Ramos (cell line): ENCODE measurements around the gene TAL2.
"Not testable (repeated sequence)": the region's sequence is repeated elsewhere in the genome, so short reads cannot be mapped to it uniquely, and the experiment has no call there.

Source experiments
- in situ Hi-C: fragments of 300-500 bp; cut with MboI; formaldehyde crosslinking; loops from one replicate; pipeline ENCODE4 v1.14.3; 2022; ENCODE audit warnings: low sequenced_read_pairs; ENCODE audit not compliant: unreplicated experiment

TAL2 gene

DNA sequence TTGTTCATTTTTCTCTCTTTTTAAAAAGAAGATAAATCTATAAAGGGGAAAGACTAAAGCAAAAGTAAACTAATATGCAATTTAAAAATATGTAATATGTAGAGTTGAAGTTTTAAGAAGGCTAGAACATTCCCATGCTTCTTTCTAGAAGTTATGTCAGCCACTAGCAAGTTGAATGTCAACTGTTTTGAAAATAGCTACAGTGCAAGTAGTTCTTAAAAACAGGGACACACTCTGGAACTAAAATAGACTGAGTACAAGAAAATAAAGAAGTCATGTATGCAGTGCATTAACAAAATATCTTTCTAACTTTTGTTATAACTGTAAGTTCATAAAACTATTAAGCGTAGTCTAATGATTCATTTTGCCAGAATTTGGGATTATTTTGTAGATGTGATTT lies 40.0 kb downstream of the TAL2 start:
- in situ Hi-C loops = no loop called here

DNA sequence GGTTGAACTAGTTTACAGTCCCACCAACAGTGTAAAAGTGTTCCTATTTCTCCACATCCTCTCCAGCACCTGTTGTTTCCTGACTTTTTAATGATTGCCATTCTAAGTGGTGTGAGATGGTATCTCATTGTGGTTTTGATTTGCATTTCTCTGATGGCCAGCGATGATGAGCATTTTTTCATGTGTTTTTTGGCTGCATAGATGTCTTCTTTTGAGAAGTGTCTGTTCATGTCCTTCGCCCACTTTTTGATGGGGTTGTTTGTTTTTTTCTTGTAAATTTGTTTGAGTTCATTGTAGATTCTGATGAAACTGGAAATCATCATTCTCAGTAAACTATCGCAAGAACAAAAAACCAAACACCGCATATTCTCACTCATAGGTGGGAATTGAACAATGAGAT lies 41.4 kb downstream of the TAL2 start:
- in situ Hi-C loops = not testable (repeated sequence)

DNA sequence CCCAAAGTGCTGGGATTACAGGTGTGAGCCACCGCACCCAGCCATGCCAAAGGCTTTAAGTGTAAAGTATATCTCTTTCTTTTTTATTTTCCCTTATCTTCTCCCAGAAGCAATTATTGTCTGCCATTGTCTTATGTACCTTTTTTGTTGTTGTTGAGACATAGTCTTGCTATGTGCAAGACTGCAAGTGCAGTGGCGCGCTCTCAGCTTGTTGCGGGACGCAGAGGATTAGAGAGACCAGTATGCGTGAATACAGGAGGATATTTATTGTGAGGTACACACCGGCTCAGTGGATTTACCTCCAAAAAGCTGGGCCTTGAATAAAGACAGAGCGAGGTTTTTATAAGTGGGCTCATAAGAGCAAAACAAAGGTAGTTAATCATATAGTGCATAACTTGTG lies 43.9 kb downstream of the TAL2 start:
- in situ Hi-C loops = no loop called here

DNA sequence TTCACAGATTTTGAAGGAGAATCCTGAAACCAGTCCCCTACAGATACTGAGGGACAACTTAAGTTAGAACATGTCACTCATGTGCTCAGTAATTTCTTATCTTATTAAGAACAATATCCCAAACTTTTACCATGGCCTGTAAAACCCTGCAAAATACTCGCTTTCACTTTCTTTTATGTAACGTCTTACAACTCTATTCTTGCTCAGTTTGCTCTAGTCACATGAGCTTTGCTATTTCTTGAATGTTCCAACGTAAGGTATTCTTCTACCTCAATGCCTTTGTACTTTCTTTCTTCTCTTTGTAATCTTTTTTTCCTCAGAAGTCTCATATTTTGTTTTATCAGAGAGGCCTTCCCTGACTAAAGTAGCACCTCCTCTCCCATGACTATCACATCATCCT lies 46.1 kb downstream of the TAL2 start:
- in situ Hi-C loops = no loop called here

DNA sequence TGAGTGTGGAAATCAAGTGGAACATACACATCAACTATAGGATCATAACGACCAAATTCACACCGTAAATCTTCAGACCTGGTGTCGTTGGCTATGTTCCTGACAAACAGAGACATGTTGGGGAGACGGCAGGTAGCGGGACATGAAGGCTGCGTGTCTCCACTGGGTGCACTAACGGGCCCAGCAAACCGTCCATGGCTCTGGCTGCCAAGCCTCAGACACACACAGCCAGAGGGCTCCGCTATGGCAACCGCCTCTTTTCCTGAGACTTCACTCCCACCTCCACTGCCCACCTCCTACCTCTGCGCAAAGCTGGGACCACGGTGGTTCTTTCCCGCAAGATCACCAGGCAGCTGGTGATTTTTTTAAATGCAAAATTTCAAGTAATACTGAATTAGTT lies 48.4 kb downstream of the TAL2 start:
- in situ Hi-C loops = loop anchor here (10.0 kb wide), 2 partner anchors 96 to 266 kb away; partner anchors contain the start of gene FSD1L

DNA sequence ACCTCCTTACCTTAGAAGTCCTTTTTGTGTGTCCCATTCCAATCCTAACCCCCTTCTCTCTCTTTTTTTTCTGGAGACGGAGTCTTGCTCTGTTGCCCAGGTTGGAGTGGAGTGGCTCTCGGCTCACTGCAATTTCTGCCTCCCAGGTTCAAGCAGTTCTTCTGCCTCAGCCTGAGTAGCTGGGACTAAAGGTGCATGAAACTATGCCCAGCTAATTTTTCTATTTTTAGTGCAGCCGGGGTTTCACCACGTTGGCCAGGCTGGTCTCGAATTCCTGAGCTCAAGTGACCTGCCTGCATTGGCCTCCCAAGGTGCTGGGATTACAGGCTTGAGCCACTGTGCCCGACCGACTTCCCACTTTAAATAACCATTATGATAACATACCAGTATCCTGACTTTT lies 49.6 kb downstream of the TAL2 start:
- in situ Hi-C loops = loop anchor here (10.0 kb wide), 2 partner anchors 97 to 267 kb away; partner anchors contain the start of gene FSD1L

DNA sequence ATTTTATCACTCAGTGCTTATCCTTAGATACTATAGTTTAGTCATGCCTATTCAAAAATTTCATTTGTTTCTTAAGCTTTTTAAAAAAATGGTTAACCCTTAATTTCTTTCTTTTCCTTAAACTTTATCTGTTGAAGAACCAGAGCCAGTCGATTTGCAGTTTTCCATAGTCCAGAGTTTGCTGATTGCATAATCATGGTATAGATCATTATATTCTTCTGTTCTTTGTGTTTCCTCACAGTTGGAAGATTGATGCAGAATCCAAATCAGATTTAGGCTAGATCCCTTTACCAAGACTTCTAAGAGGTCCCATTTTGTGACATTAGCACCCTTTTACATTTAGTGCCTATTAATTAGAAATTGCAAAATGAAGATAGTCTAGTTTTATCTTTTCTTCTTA lies 50.0 kb downstream of the TAL2 start:
- in situ Hi-C loops = loop anchor here (10.0 kb wide), 2 partner anchors 97 to 267 kb away; partner anchors contain the start of gene FSD1L
